KMS-11 (cell line): Measurements from ENCODE around the gene SRSF7.
"Not testable (repeated sequence)": the region's sequence is repeated elsewhere in the genome, so short reads cannot be mapped to it uniquely, and the experiment has no call there.

ENCODE experiments used
- H2AFZ ChIP-seq: fragments of 200-600 bp; sonication (generic); 2 replicates; pipeline ENCODE4 v1.6.1; 2016; ENCODE audit warnings: antibody characterized with exemption, mixed run types, low read depth
- H3K27ac ChIP-seq: fragments of 200-600 bp; sonication (generic); 2 replicates; pipeline ENCODE4 v1.6.1; 2016; ENCODE audit warnings: mild to moderate bottlenecking, mixed run types
- H3K27me3 ChIP-seq: fragments of 200-600 bp; sonication (generic); 2 replicates; pipeline ENCODE4 v1.6.1; 2017; ENCODE audit warnings: mild to moderate bottlenecking, low read depth, mixed run types, moderate library complexity; ENCODE audit not compliant: insufficient read depth
- H3K36me3 ChIP-seq: fragments of 200-600 bp; sonication (generic); 2 replicates; pipeline ENCODE4 v1.6.1; 2017; ENCODE audit warnings: mild to moderate bottlenecking, mixed run types; ENCODE audit not compliant: insufficient read depth
- H3K4me1 ChIP-seq: fragments of 200-600 bp; sonication (generic); 2 replicates; pipeline ENCODE4 v1.6.1; 2016; ENCODE audit warnings: mild to moderate bottlenecking, low read depth, mixed run types; ENCODE audit not compliant: poor library complexity, severe bottlenecking
- H3K4me2 ChIP-seq: fragments of 200-600 bp; sonication (generic); 2 replicates; pipeline ENCODE4 v1.7.0; 2016; ENCODE audit warnings: mild to moderate bottlenecking, mixed run types
- H3K4me3 ChIP-seq: fragments of 200-600 bp; sonication (generic); IDR thresholded peaks from 2 replicates; pipeline ENCODE4 v1.6.1; 2017; ENCODE audit warnings: low read depth, low read length, mixed read lengths; ENCODE audit not compliant: insufficient read depth
- H3K79me2 ChIP-seq: fragments of 200-600 bp; sonication (generic); 2 replicates; pipeline ENCODE4 v1.6.1; 2016; ENCODE audit warnings: low read depth, mixed run types; ENCODE audit not compliant: insufficient read depth
- H3K9ac ChIP-seq: fragments of 200-600 bp; sonication (generic); 2 replicates; pipeline ENCODE4 v1.6.1; 2016; ENCODE audit warnings: mild to moderate bottlenecking, mixed run types
- H4K20me1 ChIP-seq: fragments of 200-600 bp; sonication (generic); 2 replicates; pipeline ENCODE4 v1.6.1; 2016; ENCODE audit warnings: mild to moderate bottlenecking, mixed run types; ENCODE audit not compliant: insufficient read depth
- CTCF ChIP-seq: fragments of 200-600 bp; sonication (generic); conservative IDR thresholded peaks from 2 replicates; pipeline ENCODE4 v1.6.1; 2017; ENCODE audit warnings: low read depth, mild to moderate bottlenecking, antibody characterized with exemption, low read length, moderate library complexity, mixed read lengths

SRSF7 gene

GRCh38 chr2:38750891-38751595 is at the start of gene SRSF7:
Gene SRSF7 (minus strand): TSS chr2:38751361. CDS start chr2:38751256, 105 bp downstream.
- no peak for TF ChIP-seq CTCF

GRCh38 chr2:38797953-38798352 is 46.8 kb upstream of the SRSF7 start:
- H3K27me3 ChIP-seq = no peaks in the 10 kb centered on the region
- no peaks in the 10 kb centered on the region for H3K4me1 ChIP-seq
- no peak overlapping the region for H3K27ac ChIP-seq
- no peak overlapping the region for H2AFZ ChIP-seq
- no peak for TF ChIP-seq CTCF
- H3K36me3 ChIP-seq = no peaks in the 10 kb centered on the region
- H3K79me2 ChIP-seq = no peaks in the 10 kb centered on the region
- H3K4me3 ChIP-seq = no peak overlapping the region
- H4K20me1 ChIP-seq = no peaks in the 10 kb centered on the region
- H3K9ac ChIP-seq = no peak overlapping the region
- no peak overlapping the region for H3K4me2 ChIP-seq

More at GRCh38 chr2:38750891-38751595, at the start of gene SRSF7:
- Histone ChIP-seq H3K4me2 (peak within 1 kb of the TSS; percentile 87), H3K4me3 (peak within 1 kb of the TSS; percentile 91), H4K20me1 (peaks cover 40% of the 10 kb centered on the region), H3K27me3 (no peaks in the 10 kb centered on the region), H3K36me3 (peaks cover 41% of the 10 kb centered on the region; the same call in 1 of the 2 replicates), H3K4me1 (peaks cover 58% of the 10 kb centered on the region), H2AFZ (peak within 1 kb of the TSS; percentile 77), H3K9ac (peak within 1 kb of the TSS; percentile 100), H3K79me2 (peaks cover 52% of the 10 kb centered on the region), H3K27ac (peak within 1 kb of the TSS; percentile 97)

- Histone ChIP-seq H3K27ac (no peak overlapping the region), H2AFZ (no peak overlapping the region), H3K9ac (no peak overlapping the region), H3K4me2 (no peak overlapping the region), H3K27me3 (no peaks in the 10 kb centered on the region), H3K4me3 (no peak overlapping the region), H3K36me3 (no peaks in the 10 kb centered on the region), H3K79me2 (no peaks in the 10 kb centered on the region), H3K4me1 (no peaks in the 10 kb centered on the region), H4K20me1 (no peaks in the 10 kb centered on the region)
- TF ChIP-seq CTCF = no peak
Measured at GRCh38 chr2:38797250-38797676, 46.1 kb upstream of the SRSF7 start.

- not testable (repeated sequence) for H2AFZ ChIP-seq, H4K20me1 ChIP-seq, H3K4me3 ChIP-seq, H3K27ac ChIP-seq, H3K4me2 ChIP-seq, H3K79me2 ChIP-seq, H3K4me1 ChIP-seq, H3K27me3 ChIP-seq, H3K36me3 ChIP-seq, H3K9ac ChIP-seq
Measured at GRCh38 chr2:38795016-38795415, 43.9 kb upstream of the SRSF7 start.

GRCh38 chr2:38794235-38794946 is 43.2 kb upstream of the SRSF7 start:
- no peak overlapping the region for H3K4me2 ChIP-seq
- no peaks in the 10 kb centered on the region for H4K20me1 ChIP-seq
- no peaks in the 10 kb centered on the region for H3K79me2 ChIP-seq
- H3K27me3 ChIP-seq = no peaks in the 10 kb centered on the region
- H3K9ac ChIP-seq = no peak overlapping the region
- no peak overlapping the region for H2AFZ ChIP-seq
- no peaks in the 10 kb centered on the region for H3K36me3 ChIP-seq
- TF ChIP-seq CTCF = no peak
- H3K4me3 ChIP-seq = no peak overlapping the region
- no peak overlapping the region for H3K27ac ChIP-seq
- no peaks in the 10 kb centered on the region for H3K4me1 ChIP-seq
